PC-3 (cell line): ENCODE data around the gene FAM53C.

Source experiments
- EZH2 ChIP-seq: fragments of 300-600 bp; sonication (generic); IDR thresholded peaks from one replicate; pipeline ENCODE4 v1.6.1; 2017; ENCODE audit warnings: antibody characterized with exemption, mild to moderate bottlenecking, low read length; ENCODE audit not compliant: unreplicated experiment
- TF ChIP-seq, protein P1 (sequence below): fragments of 300-600 bp; sonication (generic); conservative IDR thresholded peaks from 2 replicates; pipeline ENCODE4 v1.5.1; 2017; ENCODE audit warnings: antibody characterized with exemption, low read depth, mild to moderate bottlenecking, low read length

GRCh38 chr5:138289296-138289695 is 48.8 kb upstream of the FAM53C start:
- TF ChIP-seq, protein P1, sequence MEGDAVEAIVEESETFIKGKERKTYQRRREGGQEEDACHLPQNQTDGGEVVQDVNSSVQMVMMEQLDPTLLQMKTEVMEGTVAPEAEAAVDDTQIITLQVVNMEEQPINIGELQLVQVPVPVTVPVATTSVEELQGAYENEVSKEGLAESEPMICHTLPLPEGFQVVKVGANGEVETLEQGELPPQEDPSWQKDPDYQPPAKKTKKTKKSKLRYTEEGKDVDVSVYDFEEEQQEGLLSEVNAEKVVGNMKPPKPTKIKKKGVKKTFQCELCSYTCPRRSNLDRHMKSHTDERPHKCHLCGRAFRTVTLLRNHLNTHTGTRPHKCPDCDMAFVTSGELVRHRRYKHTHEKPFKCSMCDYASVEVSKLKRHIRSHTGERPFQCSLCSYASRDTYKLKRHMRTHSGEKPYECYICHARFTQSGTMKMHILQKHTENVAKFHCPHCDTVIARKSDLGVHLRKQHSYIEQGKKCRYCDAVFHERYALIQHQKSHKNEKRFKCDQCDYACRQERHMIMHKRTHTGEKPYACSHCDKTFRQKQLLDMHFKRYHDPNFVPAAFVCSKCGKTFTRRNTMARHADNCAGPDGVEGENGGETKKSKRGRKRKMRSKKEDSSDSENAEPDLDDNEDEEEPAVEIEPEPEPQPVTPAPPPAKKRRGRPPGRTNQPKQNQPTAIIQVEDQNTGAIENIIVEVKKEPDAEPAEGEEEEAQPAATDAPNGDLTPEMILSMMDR = no peak
- TF ChIP-seq EZH2 = no peak
